H1 (cell line): Measurements from ENCODE around the gene FAM222B. TPM values are rescaled to one million over a fixed set of nuclear protein-coding genes. Genes with fewer than 3 reads are reported as not detected.

Source experiments
- EP300 ChIP-seq, 2 experiments: IDR thresholded peaks; 1 replicate in 1 of 2; 2 replicates in 1 of 2; pipeline ENCODE4 v1.6.1; 2011 to 2012; ENCODE audit warnings: low read depth in 2 of 2, low read length in 2 of 2, mild to moderate bottlenecking in 2 of 2, borderline replicate concordance in 1 of 2, inconsistent platforms in 1 of 2, moderate library complexity in 1 of 2
- HDAC2 ChIP-seq, 2 experiments: fragments of 300-600 bp in 1 of 2; sonication (generic) in 1 of 2; IDR thresholded peaks; 2 replicates each; pipeline ENCODE4 v1.6.1; 2011 to 2012; ENCODE audit warnings: low read depth in 2 of 2, low read length in 2 of 2, mild to moderate bottlenecking in 2 of 2, moderate library complexity in 2 of 2, borderline replicate concordance in 1 of 2, inconsistent platforms in 1 of 2
- microRNA counts: library from miRNA; unstranded; fragments of <30 nt; microRNA quantifications from one replicate; lab custom pipeline; 2015
- microRNA-seq, 2 experiments: library from miRNA; unstranded; fragments of <30 nt; microRNA quantifications; one replicate each; pipeline versions ENCODE4 to v1.2.0, GENCODE V29; 2016 to 2020; ENCODE audit warnings: borderline microRNAs expressed in 2 of 2, borderline number of aligned reads in 2 of 2, borderline replicate concordance in 1 of 2
- polyA plus RNA-seq, 7 experiments: library from polyadenylated mRNA; depleted of rRNA in 3 of 7; stranded (reverse) in 5 of 7; unstranded in 2 of 7; fragments of >200 nt in 5 of 7; fragments of 200-250 nt in 2 of 7; gene quantifications; 1 replicate in 5 of 7; 2 replicates in 1 of 7; 4 replicates in 1 of 7; pipeline versions ENCODE4 v1.2.1 to v1.2.3, GENCODE V29; 2011 to 2013; ENCODE audit warnings: missing spikeins in 2 of 7, mixed read lengths in 2 of 7
- small RNA-seq: library from polyadenylated mRNA; stranded (forward); fragments of <200 nt; extraction: miRNeasy Mini kit (QIAGEN cat#:217004); gene quantifications from one replicate; pipeline ENCODE3, GENCODE V24; 2013; ENCODE audit not compliant: insufficient read depth
- total RNA-seq: library from RNA; stranded (reverse); fragmentation: NEBNext Ultra II Directional; extraction: Animal tissue kit (Norgen Biotek cat#: 25700); gene quantifications from 2 replicates; pipeline ENCODE4 v1.2.1, GENCODE V29; 2021

FAM222B gene
- total and polyA plus RNA-seq, 2 of the 8 experiments (the other 6 are each of a cell fraction or from before 2014, with no cell fraction given): 42.1 to 81.7 TPM

- no peak for TF ChIP-seq HDAC2 (IDR thresholded peaks at IDR 0.05; ENCODE audit: borderline replicate concordance in 1 of 2, low read depth in 2 of 2, low read length in 2 of 2)
- no peak for TF ChIP-seq EP300 (IDR thresholded peaks at IDR 0.05; ENCODE audit: borderline replicate concordance in 1 of 2, low read depth in 2 of 2, low read length in 2 of 2)
Measured at GRCh38 chr17:28706471-28707338, 135.9 kb downstream of the FAM222B start (continued).

MicroRNAs encoded within 50 kb of the gene (microRNA counts, 767-probe panel; counts per million panel counts)
- 879 counts per million, percentile 95 among the panel's probes with 10 or more counts for microRNA hsa-miR-144-3p (lab: Ali Mortazavi, UCI)
- microRNA hsa-miR-451a (lab: Ali Mortazavi, UCI): 879 counts per million, percentile 95 among the panel's probes with 10 or more counts

Small RNA genes lying within 50 kb of the gene (microRNA-seq; reads per million reads assigned to microRNA genes)
- gene MIR451B: 0 reads per million in 2 experiments

Small RNA genes lying within 50 kb of the gene (small RNA-seq; reads per million reads assigned to genes)
- gene RF00019 (not detected), gene SNORD42A (not detected), gene SNORD42B (1.7 reads per million, percentile 6 among the genes with 10 or more reads in this experiment), gene SNORD4A (not detected), gene SNORD4B (not detected)

Other genes starting within 250 kb of the FAM222B start
- 115 and 129 TPM in 2 replicates for gene SPAG5, start 243.8 kb downstream of the FAM222B start, total RNA-seq
- 51.7 and 57.1 TPM in 2 replicates for gene SPAG5, start 243.8 kb downstream of the FAM222B start, polyA plus RNA-seq (2011; rRNA removed)
- 21.1 and 24.1 TPM in 2 replicates for gene RSKR, start 228.6 kb downstream of the FAM222B start, total RNA-seq
- 26.9 and 28.5 TPM in 2 replicates for gene RSKR, start 228.6 kb downstream of the FAM222B start, polyA plus RNA-seq (2011; rRNA removed)
- 123 and 140 TPM in 2 replicates for gene BLTP2, start 197.6 kb downstream of the FAM222B start, total RNA-seq
- gene BLTP2, start 197.6 kb downstream of the FAM222B start, polyA plus RNA-seq (2011; rRNA removed): 80.9 and 94.9 TPM in 2 replicates
- gene SDF2, start 180.9 kb downstream of the FAM222B start, total RNA-seq: 43.6 and 44.8 TPM in 2 replicates
- 48.0 and 65.4 TPM in 2 replicates for gene SDF2, start 180.9 kb downstream of the FAM222B start, polyA plus RNA-seq (2011; rRNA removed)
- gene SUPT6H, start 180.6 kb downstream of the FAM222B start, total RNA-seq: 59.9 and 62.4 TPM in 2 replicates
- gene SUPT6H, start 180.6 kb downstream of the FAM222B start, polyA plus RNA-seq (2011; rRNA removed): 32.0 and 35.7 TPM in 2 replicates
- gene PROCA1, start 130.9 kb downstream of the FAM222B start, total RNA-seq: 17.8 and 21.2 TPM in 2 replicates
- gene PROCA1, start 130.9 kb downstream of the FAM222B start, polyA plus RNA-seq (2011; rRNA removed): 26.3 and 42.3 TPM in 2 replicates
- gene RAB34, start 124.9 kb downstream of the FAM222B start, total RNA-seq: 236 and 237 TPM in 2 replicates
- gene RAB34, start 124.9 kb downstream of the FAM222B start, polyA plus RNA-seq (2011; rRNA removed): 305 and 317 TPM in 2 replicates
- 2,145 and 2,163 TPM in 2 replicates for gene RPL23A, start 122.8 kb downstream of the FAM222B start, total RNA-seq
- 884 and 1,227 TPM in 2 replicates for gene RPL23A, start 122.8 kb downstream of the FAM222B start, polyA plus RNA-seq (2011; rRNA removed)
- 40.7 and 45.3 TPM in 2 replicates for gene TLCD1, start 116.6 kb downstream of the FAM222B start, total RNA-seq
- 101 and 128 TPM in 2 replicates for gene TLCD1, start 116.6 kb downstream of the FAM222B start, polyA plus RNA-seq (2011; rRNA removed)
- 14.9 and 16.8 TPM in 2 replicates for gene NEK8, start 114.0 kb downstream of the FAM222B start, total RNA-seq
- gene NEK8, start 114.0 kb downstream of the FAM222B start, polyA plus RNA-seq (2011; rRNA removed): 23.3 and 23.4 TPM in 2 replicates
- 167 TPM in 2 replicates for gene TRAF4, start 98.8 kb downstream of the FAM222B start, total RNA-seq
- 170 and 282 TPM in 2 replicates for gene TRAF4, start 98.8 kb downstream of the FAM222B start, polyA plus RNA-seq (2011; rRNA removed)
- 67.8 and 77.1 TPM in 2 replicates for gene ERAL1, start 12.2 kb upstream of the FAM222B start, total RNA-seq
- 122 and 143 TPM in 2 replicates for gene ERAL1, start 12.2 kb upstream of the FAM222B start, polyA plus RNA-seq (2011; rRNA removed)
- gene FLOT2, start 54.9 kb upstream of the FAM222B start, total RNA-seq: 116 and 121 TPM in 2 replicates
- gene FLOT2, start 54.9 kb upstream of the FAM222B start, polyA plus RNA-seq (2011; rRNA removed): 189 and 209 TPM in 2 replicates
- gene DHRS13, start 60.3 kb upstream of the FAM222B start, total RNA-seq: 22.1 and 23.7 TPM in 2 replicates
- 30.0 and 33.9 TPM in 2 replicates for gene DHRS13, start 60.3 kb upstream of the FAM222B start, polyA plus RNA-seq (2011; rRNA removed)
- 57.7 and 65.7 TPM in 2 replicates for gene PHF12, start 108.7 kb upstream of the FAM222B start, total RNA-seq
- gene PHF12, start 108.7 kb upstream of the FAM222B start, polyA plus RNA-seq (2011; rRNA removed): 38.8 and 74.8 TPM in 2 replicates
- 6.9 and 7.8 TPM in 2 replicates for gene SEZ6, start 163.2 kb upstream of the FAM222B start, total RNA-seq
- gene SEZ6, start 163.2 kb upstream of the FAM222B start, polyA plus RNA-seq (2011; rRNA removed): 8.5 and 16.1 TPM in 2 replicates
- 55.5 and 57.2 TPM in 2 replicates for gene PIPOX, start 200.4 kb upstream of the FAM222B start, total RNA-seq
- 75.0 and 99.6 TPM in 2 replicates for gene PIPOX, start 200.4 kb upstream of the FAM222B start, polyA plus RNA-seq (2011; rRNA removed)